NCI-H2171 treated with DMSO at 0.1 percent for 48 hours (cell line): Measurements from ENCODE around the gene CST6.

ENCODE experiments used
- DNase-seq: peaks from one replicate; lab custom pipeline; 2025; lab: John Stamatoyannopoulos, UW

The CST6 gene

GRCh38 chr11:66011785-66012303, at the start of gene CST6:
CST6 (plus strand) TSS chr11:66012008; CDS start chr11:66012045, 37 bp downstream.
- no peak for DNase-seq

GRCh38 chr11:65962141-65962564, 49.7 kb upstream of the CST6 start:
- DNase-seq = no peak

GRCh38 chr11:65964906-65965305, 46.9 kb upstream of the CST6 start:
- DNase-seq = no peak

- no peak for DNase-seq
Observed at GRCh38 chr11:65965986-65966762, 45.6 kb upstream of the CST6 start.

GRCh38 chr11:65967329-65967934, 44.4 kb upstream of the CST6 start:
- no peak for DNase-seq

GRCh38 chr11:65968600-65969482, 43.0 kb upstream of the CST6 start:
- DNase-seq = no peak

GRCh38 chr11:65972116-65972515, 39.7 kb upstream of the CST6 start:
- DNase-seq = no peak

- no peak for DNase-seq
Observed at GRCh38 chr11:65973439-65974110, 38.2 kb upstream of the CST6 start.

- DNase-seq = no peak
Observed at GRCh38 chr11:65975771-65976170, 36.0 kb upstream of the CST6 start.

GRCh38 chr11:65976216-65977176, 35.3 kb upstream of the CST6 start:
- DNase-seq = no peak

GRCh38 chr11:65977621-65978390, 34.0 kb upstream of the CST6 start:
- DNase-seq = no peak

- DNase-seq = no peak
Observed at GRCh38 chr11:65978391-65979238, 33.2 kb upstream of the CST6 start.

GRCh38 chr11:65979261-65979759, 32.5 kb upstream of the CST6 start:
- DNase-seq = no peak

GRCh38 chr11:65981101-65981740, 30.6 kb upstream of the CST6 start:
- DNase-seq = no peak

GRCh38 chr11:65981972-65982823, 29.6 kb upstream of the CST6 start:
- no peak for DNase-seq

- DNase-seq = no peak
Observed at GRCh38 chr11:65982824-65983588, 28.8 kb upstream of the CST6 start.
